Nephron (organoid): ENCODE results near the gene ASTE1.
"Not testable (repeated sequence)": the region's sequence is repeated elsewhere in the genome, so short reads cannot be mapped to it uniquely, and the experiment has no call there.

Source experiments
- H3K27ac Mint-ChIP-seq, 3 experiments: 2 replicates each; pipeline ENCODE4 v1.8.0; 2020; ENCODE audit warnings: mixed read lengths in 3 of 3, mild to moderate bottlenecking in 2 of 3, moderate library complexity in 1 of 3
- H3K27me3 Mint-ChIP-seq: 2 replicates; pipeline ENCODE4 v1.8.0; 2021; ENCODE audit warnings: low read depth, mild to moderate bottlenecking, moderate library complexity, mixed read lengths
- H3K36me3 Mint-ChIP-seq: 2 replicates; pipeline ENCODE4 v1.8.0; 2020; ENCODE audit warnings: low read depth, mixed read lengths
- H3K4me1 Mint-ChIP-seq: 2 replicates; pipeline ENCODE4 v1.8.0; 2020; ENCODE audit warnings: mixed read lengths
- H3K4me3 Mint-ChIP-seq, 3 experiments: 2 replicates each; pipeline ENCODE4 v1.8.0; 2020; ENCODE audit warnings: mild to moderate bottlenecking in 3 of 3, mixed read lengths in 3 of 3, moderate library complexity in 2 of 3
- H3K9me3 Mint-ChIP-seq: 2 replicates; pipeline ENCODE4 v1.8.0; 2020; ENCODE audit warnings: mixed read lengths
- CTCF ChIP-seq, 3 experiments: fragments of 200-600 bp; sonication (generic); IDR thresholded peaks; one replicate each; pipeline ENCODE4 v1.5.0; 2021; ENCODE audit warnings: antibody characterized with exemption in 3 of 3; ENCODE audit not compliant: unreplicated experiment in 3 of 3

The ASTE1 gene

GRCh38 chr3:130981469-130981868 is 45.2 kb downstream of the ASTE1 start:
- Mint-ChIP-seq H3K4me3 (no peak overlapping the region), H3K4me1 (no peaks in the 10 kb centered on the region), H3K36me3 (peaks cover 28% of the 10 kb centered on the region), H3K27ac (no peak overlapping the region), H3K27me3 (no peaks in the 10 kb centered on the region), H3K9me3 (no peaks in the 10 kb centered on the region)
- no peak for TF ChIP-seq CTCF (IDR thresholded peaks at IDR 0.05; ENCODE audit: unreplicated experiment in 3 of 3)

DNA sequence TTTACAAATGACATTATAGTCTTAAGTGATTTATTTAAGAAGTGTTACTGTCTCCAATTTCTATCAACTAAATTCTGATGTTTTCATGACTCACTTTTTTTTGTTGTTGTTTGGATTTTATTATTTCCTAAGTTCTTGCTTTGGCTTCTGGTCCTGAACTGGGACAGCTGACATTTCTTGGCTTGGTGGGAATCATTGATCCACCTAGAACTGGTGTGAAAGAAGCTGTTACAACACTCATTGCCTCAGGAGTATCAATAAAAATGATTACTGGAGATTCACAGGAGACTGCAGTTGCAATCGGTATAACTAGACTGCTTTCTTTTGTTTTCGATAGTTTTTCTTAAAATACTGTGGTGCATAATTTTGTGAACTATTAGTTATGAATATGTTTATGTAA is 47.5 kb downstream of the ASTE1 start:
- no peak for TF ChIP-seq CTCF (IDR thresholded peaks at IDR 0.05; ENCODE audit: unreplicated experiment in 3 of 3)
- Mint-ChIP-seq H3K27ac (no peak overlapping the region), H3K9me3 (no peaks in the 10 kb centered on the region), H3K27me3 (no peaks in the 10 kb centered on the region), H3K36me3 (peaks cover 49% of the 10 kb centered on the region), H3K4me1 (no peaks in the 10 kb centered on the region), H3K4me3 (no peak overlapping the region)

- Mint-ChIP-seq H3K36me3 (peaks cover 53% of the 10 kb centered on the region), H3K9me3 (no peaks in the 10 kb centered on the region), H3K4me1 (no peaks in the 10 kb centered on the region), H3K4me3 (no peak overlapping the region), H3K27me3 (no peaks in the 10 kb centered on the region), H3K27ac (no peak overlapping the region)
- TF ChIP-seq CTCF (IDR thresholded peaks at IDR 0.05; ENCODE audit: unreplicated experiment in 3 of 3), result no peak
Measured at GRCh38 chr3:130976706-130977105, 49.9 kb downstream of the ASTE1 start.

DNA sequence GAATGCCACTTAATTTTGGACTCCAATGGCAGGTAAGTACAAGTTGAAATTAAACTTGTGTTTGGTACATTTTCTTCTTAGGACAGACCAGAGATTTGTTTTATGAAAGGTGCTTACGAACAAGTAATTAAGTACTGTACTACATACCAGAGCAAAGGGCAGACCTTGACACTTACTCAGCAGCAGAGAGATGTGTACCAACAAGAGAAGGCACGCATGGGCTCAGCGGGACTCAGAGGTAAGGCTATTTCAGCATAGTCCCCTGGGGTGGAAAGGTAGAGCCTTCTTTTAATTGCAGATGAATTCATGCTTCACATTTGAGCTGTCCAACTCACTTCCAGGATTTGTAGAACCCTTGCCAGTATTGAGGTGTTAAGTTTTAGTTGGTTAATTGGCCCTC is 51.4 kb downstream of the ASTE1 start:
- Mint-ChIP-seq H3K27me3 (no peaks in the 10 kb centered on the region), H3K4me1 (no peaks in the 10 kb centered on the region), H3K27ac (no peak overlapping the region), H3K9me3 (no peaks in the 10 kb centered on the region), H3K4me3 (no peak overlapping the region), H3K36me3 (peaks cover 56% of the 10 kb centered on the region)
- no peak for TF ChIP-seq CTCF (IDR thresholded peaks at IDR 0.05; ENCODE audit: unreplicated experiment in 3 of 3)

DNA sequence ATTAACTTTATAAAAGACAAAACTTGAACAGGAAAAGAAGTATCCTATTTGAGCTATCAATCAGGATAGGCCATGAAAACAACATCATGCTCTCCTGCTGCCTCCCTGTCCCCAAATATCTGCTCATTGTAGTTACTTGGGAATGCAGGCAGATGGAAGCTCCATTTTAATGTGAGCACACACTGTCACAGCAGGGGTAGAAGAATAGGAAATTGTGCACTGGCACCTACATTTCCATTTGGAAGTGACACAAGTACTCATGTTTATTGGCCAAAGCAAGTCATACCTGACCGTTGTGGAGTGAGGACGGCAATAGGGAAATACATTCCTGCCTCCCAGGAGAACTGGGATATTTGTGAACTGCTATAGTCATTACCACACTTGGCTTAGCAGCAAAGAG is 52.4 kb downstream of the ASTE1 start:
- Mint-ChIP-seq H3K4me1 (no peaks in the 10 kb centered on the region), H3K36me3 (peaks cover 54% of the 10 kb centered on the region), H3K27ac (no peak overlapping the region), H3K9me3 (no peaks in the 10 kb centered on the region), H3K27me3 (no peaks in the 10 kb centered on the region), H3K4me3 (no peak overlapping the region)
- no peak for TF ChIP-seq CTCF (IDR thresholded peaks at IDR 0.05; ENCODE audit: unreplicated experiment in 3 of 3)

DNA sequence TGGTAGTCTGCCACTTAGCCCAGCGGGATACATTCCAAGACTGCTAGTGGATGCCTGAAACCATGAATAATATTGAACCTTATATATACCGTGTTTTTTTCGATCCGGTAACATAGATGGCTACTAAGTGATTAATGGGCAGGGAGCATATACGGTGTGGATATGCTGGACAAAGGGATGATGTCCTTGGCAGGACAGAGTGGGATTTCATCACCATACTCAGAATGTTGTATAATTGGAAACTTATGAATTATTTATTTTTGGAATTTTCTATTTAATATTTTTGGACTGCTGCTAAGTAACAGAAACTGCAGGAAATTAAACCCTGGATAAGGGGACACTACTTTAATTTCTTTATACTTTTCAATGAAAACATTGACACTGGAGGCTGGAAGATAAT is 53.2 kb downstream of the ASTE1 start:
- Mint-ChIP-seq H3K27me3 (no peaks in the 10 kb centered on the region), H3K4me1 (no peaks in the 10 kb centered on the region), H3K27ac (no peak overlapping the region), H3K36me3 (peaks cover 59% of the 10 kb centered on the region), H3K9me3 (no peaks in the 10 kb centered on the region), H3K4me3 (no peak overlapping the region)
- no peak for TF ChIP-seq CTCF (IDR thresholded peaks at IDR 0.05; ENCODE audit: unreplicated experiment in 3 of 3)

GRCh38 chr3:130972592-130972991 is 54.0 kb downstream of the ASTE1 start:
- peaks cover 66% of the 10 kb centered on the region for H3K36me3 Mint-ChIP-seq
- not testable (repeated sequence) for H3K27me3 Mint-ChIP-seq, H3K4me1 Mint-ChIP-seq, H3K4me3 Mint-ChIP-seq, H3K27ac Mint-ChIP-seq, H3K9me3 Mint-ChIP-seq
